NCI-H2107 treated with DMSO at 0.1 percent for 48 hours (cell line): Measurements from ENCODE around the gene PSMB7.

Experiments
- DNase-seq: peaks from one replicate; lab custom pipeline; 2025; ENCODE audit not compliant: unreplicated experiment; lab: John Stamatoyannopoulos, UW

The PSMB7 gene

DNA sequence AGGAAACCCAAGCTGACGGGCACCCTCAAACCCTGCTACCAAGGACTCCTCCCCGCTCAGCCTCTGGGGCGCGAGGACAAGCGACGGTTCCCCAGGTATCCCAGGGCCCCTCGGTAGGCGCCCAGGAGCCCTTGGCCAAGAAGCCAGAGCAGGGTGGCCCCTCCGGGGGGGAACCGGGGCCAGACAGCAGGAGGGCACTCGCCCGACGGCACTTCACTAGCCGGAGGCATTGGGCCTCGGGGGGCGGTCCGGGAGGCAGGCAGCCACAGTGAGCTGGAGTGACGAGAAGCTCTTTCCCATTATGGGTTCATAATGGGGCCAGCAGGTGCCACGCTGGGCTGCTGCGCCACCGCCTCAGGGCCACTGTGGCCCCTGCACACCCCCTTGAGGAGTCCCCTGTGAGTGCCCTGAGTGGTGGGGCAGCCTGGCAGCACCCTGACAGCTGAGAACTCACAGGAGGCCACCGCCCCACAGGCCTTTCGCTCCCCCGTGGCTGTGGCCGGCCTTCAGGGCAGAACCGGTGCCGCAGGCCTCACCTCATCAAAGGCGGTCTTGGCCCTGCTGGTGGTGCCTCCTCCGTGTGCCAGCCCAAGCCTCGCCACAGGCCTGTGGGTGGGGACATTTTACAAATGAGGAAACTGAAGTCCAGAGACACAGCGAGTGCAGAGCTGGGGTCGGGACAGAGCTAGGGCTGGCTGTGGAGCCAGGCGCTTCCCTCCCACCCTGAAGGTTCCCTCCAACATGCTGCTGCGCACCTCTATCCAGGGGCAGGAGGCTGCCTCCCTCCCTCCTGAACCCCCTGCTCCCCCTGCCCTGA is 68.7 kb downstream of the PSMB7 start:
- no peak for DNase-seq

- DNase-seq, result no peak
These were observed 69.4 kb downstream of the PSMB7 start for GRCh38 chr9:124345751-124346281.

DNA sequence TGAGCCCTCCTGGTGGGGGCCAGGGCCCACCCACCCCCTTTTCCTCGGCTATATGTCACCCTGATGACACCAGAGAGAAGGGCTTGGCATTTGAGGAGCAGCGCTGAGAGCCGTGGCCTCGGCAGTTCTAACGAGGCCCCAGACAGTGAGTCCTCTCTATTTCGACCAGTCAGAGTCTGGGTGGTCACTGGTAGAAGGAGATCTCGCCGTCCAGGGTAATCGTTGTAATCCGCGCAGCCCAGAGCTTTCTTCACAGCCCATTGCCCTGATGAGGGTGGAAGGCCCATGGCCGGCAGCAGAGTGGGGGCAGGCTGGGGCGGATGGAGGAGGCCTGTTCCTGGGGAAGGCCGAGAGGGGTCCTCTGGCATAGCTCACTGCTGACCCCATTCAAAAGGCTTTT is 70.2 kb downstream of the PSMB7 start:
- DNase-seq, result no peak

DNA sequence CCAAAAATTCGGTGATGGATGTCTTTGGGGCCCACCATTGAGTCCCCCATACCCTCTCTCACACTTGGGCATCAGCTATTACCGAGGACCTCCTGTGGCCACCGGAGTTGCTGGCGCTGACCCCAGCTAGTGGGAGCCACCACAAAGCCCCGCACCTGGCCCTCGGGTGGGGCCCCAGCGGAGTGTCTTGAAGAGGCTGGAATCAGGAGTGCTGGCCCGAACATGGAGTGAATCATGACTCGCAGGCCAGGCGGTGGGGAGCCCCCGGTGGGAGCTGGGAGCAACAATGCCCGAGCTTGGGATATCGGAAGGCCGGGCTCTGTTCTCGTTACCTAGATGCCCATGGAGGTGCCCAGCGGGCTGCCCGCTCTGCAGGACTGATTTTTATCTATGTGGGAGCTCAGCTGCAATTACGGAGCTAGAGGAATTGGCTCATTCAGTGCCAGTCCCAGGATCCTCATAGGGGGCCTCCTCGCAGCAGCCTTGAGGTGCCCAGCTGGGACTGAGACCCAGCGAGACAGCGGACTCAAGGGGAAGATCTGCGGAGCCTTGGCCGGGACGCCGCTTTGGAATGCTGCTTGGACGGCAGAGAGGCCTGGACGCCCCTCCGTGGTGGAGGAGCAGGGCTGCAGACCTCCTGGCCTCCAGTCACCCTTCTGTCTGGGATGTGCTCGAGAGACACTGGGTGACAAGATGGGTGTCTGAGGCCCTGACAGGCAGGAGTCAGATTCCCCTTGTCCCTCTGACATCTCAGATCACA is 70.8 kb downstream of the PSMB7 start:
- no peak for DNase-seq

DNA sequence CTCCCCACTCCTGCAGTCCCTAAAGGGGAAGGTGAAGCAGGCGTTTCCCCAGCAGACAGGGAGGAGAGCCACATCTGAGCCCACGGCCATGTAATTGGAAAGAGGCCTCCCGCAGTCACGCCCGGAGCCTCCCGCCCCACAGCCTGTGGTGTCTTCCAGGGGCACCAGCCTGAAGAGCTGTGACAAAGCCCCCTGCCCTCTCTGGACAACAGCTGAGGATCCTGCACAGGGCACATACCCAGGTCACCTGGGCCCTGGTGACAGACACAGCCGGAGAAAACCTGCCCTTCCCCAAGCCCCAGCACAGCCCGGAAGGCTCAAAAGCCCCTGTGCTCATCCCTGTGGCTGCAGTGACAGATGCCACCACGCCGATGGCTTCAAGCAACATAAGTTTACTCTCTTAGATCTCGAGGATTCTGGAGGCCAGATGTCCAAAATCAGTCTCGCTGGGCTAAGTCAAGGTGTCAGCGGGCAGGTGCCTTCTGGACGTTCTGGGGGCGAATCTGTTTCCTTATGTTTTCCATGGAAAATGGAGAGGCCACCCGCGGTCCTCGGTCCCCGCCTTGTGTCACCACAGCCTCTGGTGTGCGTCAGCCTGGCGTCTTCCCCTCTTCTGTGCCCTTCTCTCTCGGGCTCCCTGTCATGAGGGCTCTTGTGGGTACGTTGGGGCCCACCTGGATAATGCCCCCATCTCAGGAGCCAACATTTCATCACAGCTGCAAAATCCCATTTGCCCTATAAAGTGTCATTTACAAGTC is 71.5 kb downstream of the PSMB7 start:
- DNase-seq, result no peak

DNA sequence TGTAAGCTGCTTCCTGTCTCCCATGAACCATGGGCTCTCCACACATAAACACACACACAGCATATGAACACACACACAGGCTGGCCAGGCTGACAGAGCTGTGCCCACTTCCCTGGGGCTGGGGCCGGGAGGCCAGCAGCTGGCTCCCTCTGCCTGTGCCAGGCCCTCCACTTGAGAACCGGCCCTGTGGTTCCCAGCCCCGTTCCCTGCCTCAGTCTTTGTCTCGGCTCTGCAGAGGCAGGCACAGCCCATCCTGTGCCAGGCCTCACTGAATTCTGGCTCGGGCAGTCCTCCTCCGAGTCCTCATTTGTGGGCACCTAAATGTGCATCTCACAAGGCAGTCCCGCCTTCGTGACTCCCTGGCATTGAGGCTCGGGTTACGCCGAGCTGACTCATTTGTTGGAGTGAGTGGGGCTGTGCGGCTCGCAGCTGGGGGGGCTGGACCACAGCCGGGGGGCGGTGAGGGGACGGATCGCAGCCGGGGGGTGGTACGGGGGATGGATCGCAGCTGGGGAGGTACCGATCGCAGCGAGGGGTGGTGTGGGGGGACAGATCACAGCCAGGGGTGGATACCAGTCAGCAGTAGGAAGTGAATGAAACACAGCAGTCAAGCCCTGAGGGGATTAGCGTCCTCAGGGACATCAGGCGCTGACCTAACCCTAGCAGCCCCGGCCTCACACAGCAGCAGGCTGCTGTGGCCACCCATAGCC is 72.3 kb downstream of the PSMB7 start:
- DNase-seq, result peak; percentile 58

DNA sequence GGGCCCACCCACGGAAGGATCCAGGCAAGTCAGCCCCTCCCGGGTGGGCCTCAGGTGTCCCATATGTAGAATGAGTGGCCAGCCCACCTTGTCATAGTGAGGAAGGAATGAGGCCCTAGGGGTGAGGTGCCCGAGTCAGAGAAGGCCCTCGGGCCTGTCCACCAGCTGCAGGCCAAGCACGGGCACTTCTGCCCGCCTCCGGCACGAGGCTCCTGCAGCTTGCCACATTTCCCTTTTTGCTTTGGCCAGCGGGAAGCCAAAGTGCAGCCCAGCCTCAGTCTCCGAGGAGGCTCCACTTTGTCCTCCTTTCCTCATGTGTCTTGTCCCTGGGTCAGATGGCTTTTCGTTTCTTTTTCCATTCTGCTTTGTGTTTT is 72.9 kb downstream of the PSMB7 start:
- DNase-seq, result no peak

DNA sequence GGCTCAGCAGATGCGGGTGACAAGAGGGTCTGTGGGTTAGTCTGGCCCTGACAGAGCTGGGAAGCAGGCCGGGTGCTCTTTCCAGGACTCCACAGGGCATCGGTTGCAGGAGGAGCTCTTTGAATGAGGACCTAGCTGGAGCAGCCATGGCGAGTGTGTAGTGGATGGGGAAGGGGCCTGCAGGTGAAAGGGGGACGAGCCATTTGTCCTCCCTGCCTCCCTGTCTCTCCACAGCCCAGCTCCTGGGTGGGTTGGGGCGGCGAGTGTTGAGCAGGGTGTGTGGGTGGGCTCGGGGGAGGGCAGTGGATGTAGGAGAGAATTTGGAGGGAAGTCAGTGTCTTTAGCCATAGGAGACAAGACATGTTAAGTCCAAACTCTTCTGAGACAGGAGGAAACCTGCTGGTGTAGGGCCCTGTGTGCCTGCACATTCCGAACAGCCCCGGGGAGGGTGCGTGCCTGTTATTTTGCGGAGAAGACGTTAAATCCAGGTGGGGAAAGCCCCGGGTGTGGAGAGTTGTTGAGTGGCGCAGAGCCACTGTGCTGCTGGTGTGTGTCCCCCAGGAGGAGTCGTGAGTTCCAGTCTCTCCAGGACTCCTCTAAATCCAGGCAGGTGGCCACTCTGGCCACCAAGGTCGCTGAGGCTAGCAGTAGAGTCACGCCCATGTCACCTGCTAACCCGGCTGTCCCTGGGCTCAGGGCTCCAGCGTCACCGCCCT is 73.6 kb downstream of the PSMB7 start:
- DNase-seq, result no peak

DNA sequence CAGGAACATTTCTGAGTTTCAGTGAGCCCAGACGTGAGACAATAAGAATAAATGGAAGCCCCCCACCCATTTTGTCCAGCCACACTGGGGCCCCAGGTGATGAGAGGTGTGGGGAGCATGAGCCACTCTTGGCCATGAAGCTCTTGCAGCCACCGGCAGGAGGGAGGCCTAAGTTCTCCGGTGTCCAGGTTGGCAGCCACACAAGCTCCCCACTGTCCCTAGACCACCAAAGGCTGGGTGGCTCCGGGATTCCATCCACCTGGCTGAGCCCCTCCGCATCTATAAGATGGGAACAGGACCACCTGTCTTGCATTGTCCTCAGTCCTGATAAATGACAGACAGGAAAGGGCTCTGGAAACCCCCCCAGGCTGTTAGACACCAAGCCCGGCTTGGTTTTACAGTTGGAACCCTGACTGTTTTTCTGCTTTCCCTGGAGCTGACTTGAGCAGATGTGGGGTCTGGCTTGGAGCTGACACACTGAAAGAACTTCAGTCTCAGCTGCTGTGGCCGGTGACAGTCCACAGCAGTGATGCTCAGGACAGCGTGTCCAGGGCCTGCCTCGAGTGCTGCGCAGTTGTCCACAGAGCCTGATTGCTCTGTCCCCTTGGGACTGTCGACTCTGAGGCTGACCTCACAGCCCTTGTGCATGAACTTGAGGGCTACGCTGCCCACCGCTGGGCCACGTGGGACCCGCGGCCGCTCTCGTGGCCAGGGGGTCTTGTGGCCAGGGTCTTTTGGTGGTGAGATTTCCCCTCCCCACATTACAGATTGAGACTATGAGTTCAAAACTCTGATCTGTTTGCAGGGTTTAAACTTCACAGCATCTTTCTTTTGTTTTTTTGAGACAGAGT is 74.8 kb downstream of the PSMB7 start:
- DNase-seq, result no peak

DNA sequence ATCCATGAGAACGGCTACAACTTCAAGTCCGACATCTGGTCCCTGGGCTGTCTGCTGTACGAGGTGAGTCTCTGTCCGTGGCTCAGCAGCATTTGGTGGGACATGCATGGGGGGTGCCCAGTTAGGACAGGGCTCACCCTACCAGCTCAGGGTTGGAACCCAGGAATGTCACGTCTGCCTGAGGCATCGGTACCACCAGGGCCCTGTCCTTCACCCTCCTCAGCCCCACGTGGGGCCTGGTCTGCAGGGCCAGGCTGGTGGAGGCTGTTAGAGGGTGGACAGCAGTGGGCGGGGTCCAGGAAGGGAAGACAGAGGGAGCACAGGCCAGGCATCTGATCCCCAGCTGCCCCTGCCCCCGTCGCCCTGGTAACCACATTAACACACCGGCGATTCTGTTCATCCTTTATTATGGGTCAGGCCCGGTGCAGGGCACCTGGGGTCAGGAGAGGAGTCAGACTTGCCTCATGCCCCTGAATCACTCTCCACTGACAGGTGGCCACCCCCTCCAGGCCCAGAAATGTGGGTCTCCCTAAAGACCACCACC is 75.6 kb downstream of the PSMB7 start:
- no peak for DNase-seq

GRCh38 chr9:124337562-124337961 is 77.7 kb downstream of the PSMB7 start:
- no peak for DNase-seq

DNA sequence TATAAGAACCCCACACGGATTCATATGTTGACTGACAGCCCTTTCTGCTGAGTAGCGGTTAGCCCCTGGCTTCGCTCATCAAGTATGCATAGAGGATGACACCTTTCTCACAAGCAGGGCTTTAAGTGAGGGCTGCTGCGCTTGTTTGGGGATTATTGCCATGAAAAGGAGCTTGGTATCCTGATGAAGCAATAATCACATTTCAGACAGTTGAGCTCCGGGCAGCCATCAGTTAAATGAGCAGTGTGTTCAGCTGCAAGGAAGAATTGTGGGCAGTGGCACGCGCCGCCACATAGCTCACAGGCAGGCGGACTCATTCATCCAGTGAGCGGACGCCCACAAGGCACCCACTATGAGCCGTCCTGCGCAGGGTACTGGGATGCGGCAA is 79.9 kb downstream of the PSMB7 start:
- DNase-seq, result no peak

DNA sequence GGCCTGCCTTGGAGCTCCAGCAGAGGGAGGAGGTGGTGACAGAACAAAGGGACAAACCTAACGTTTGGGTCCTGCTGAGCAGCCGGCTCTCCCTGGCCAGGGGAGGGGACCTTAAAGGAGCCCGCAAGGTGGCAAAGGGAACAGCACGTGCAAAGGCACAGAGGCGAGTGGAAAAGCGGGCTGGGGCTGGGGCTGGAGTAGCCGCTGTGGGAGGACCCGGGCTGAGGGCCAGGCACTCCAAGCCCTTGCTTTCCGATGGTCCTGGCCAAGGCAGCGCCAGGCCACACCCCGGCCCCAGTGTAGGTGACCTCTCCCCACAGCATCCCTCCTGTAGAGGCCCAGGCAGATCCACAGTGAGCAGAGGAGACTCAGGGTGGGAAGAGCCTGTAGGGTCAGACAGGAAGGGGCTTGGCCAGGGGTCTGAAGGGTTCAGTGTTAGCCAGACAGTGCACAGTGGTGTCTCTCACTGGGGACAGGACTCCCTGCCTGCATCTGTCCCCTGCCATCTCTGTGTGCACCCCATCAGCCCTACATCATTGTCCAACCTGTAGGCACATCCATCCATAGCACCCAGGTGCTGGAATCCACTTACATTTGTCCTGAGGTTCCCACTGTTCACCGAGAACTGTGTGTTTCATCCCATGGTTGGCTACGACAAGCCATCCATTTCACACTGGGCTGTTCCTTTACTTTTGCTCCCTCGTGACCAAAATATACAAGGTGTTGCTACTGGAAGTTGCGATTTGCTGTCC is 80.5 kb downstream of the PSMB7 start:
- DNase-seq, result no peak

DNA sequence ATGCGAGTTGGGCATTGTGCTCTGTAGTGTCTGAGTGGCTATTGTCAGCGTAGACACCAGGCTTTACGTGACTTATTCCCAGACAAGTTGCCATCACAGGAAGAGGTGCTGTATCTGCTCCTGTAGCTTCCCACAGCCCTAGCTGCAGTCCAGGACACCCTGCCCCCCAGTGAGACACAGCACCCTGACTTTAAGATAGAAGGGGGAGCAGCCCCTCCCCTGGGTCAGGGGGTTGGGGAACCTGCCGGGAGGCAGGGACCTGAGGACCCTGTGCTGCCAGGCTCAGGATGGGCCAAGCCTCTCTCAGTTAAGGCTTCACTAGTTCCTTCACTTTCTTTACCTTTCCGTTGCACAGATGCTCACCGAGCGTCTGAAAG is 82.1 kb downstream of the PSMB7 start:
- no peak for DNase-seq

GRCh38 chr9:124332361-124333202 is 82.7 kb downstream of the PSMB7 start:
- DNase-seq, result no peak

GRCh38 chr9:124331580-124331979 is 83.7 kb downstream of the PSMB7 start:
- no peak for DNase-seq

GRCh38 chr9:124330011-124330697 is 85.1 kb downstream of the PSMB7 start:
- peak; percentile 6 for DNase-seq
